H1 (cell line): ENCODE measurements around the gene AHRR. TPM values are rescaled to one million over a fixed set of nuclear protein-coding genes. Genes with fewer than 3 reads are reported as not detected.

Experiments used
- CTCF ChIA-PET: fragments of 300-600 bp; sonication (Branson Sonifier 250); formaldehyde crosslinking; loops from one replicate; lab custom pipeline; 2021; ENCODE audit not compliant: partially characterized antibody; lab: Charles Lee
- POLR2A ChIA-PET: fragments of 300-600 bp; sonication (Branson Sonifier 250); formaldehyde crosslinking; loops from one replicate; lab custom pipeline; 2021; ENCODE audit warnings: inconsistent platforms; ENCODE audit not compliant: partially characterized antibody; lab: Charles Lee
- DNase-seq, 2 experiments: peaks; one replicate each; pipeline versions ENCODE4 v3.0.0 to v3.0.0-alpha.2; 2010 to 2022; ENCODE audit warnings: low spot score in 2 of 2, low read depth in 1 of 2, mixed read lengths in 1 of 2
- FAIRE-seq: peaks from 2 replicates; lab custom pipeline; 2011; peaks lifted over from hg19 to GRCh38; lab: Jason Lieb, UNC
- H2AFZ ChIP-seq: 2 replicates; pipeline ENCODE4 v1.8.1; 2012; ENCODE audit warnings: low read length, inconsistent platforms
- H2AK5ac ChIP-seq: 2 replicates; pipeline ENCODE4 v1.6.1; 2013; ENCODE audit warnings: low read depth, low read length
- H2BK120ac ChIP-seq: replicated peaks from 2 replicates; pipeline ENCODE3; 2013; ENCODE audit warnings: low read depth, low read length, inconsistent platforms
- H2BK12ac ChIP-seq: 2 replicates; pipeline ENCODE4 v1.6.1; 2013; ENCODE audit warnings: low read depth, low read length
- H2BK15ac ChIP-seq: 2 replicates; pipeline ENCODE4 v1.6.1; 2013; ENCODE audit warnings: low read length
- H2BK20ac ChIP-seq: 2 replicates; pipeline ENCODE4 v1.6.1; 2013; ENCODE audit warnings: low read length
- H2BK5ac ChIP-seq: 2 replicates; pipeline ENCODE4 v1.6.1; 2013; ENCODE audit warnings: low read depth, low read length
- H3K14ac ChIP-seq: 2 replicates; pipeline ENCODE4 v1.6.1; 2013; ENCODE audit warnings: inconsistent platforms; ENCODE audit not compliant: insufficient read length
- H3K18ac ChIP-seq: 2 replicates; pipeline ENCODE4 v1.6.1; 2013; ENCODE audit warnings: low read length; ENCODE audit errors: extremely low read depth
- H3K23ac ChIP-seq: 2 replicates; pipeline ENCODE4 v1.6.1; 2013; ENCODE audit warnings: inconsistent platforms; ENCODE audit not compliant: insufficient read length
- H3K23me2 ChIP-seq: 2 replicates; pipeline ENCODE4 v1.6.1; 2013; ENCODE audit warnings: low read depth, low read length
- H3K27ac ChIP-seq: 2 replicates; pipeline ENCODE4 v1.6.1; 2011; ENCODE audit warnings: low read depth, low read length, inconsistent platforms
- H3K27me3 ChIP-seq, 4 experiments: replicated peaks in 1 of 4; 1 replicate in 1 of 4; 2 replicates in 3 of 4; pipeline versions ENCODE4 v1.6.1 to v1.8.1; 2011 to 2013; ENCODE audit warnings: low read length in 3 of 4, mild to moderate bottlenecking in 3 of 4, inconsistent platforms in 2 of 4, mixed read lengths in 2 of 4, moderate library complexity in 1 of 4; ENCODE audit not compliant: control insufficient read depth in 3 of 4, insufficient read depth in 3 of 4; ENCODE audit errors: extremely low read depth in 1 of 4
- H3K36me3 ChIP-seq, 4 experiments: 2 replicates each; pipeline versions ENCODE4 v1.6.1 to v1.8.1; 2011 to 2013; ENCODE audit warnings: mild to moderate bottlenecking in 4 of 4, low read length in 3 of 4, moderate library complexity in 2 of 4, control low read depth in 1 of 4, inconsistent platforms in 1 of 4; ENCODE audit not compliant: insufficient read depth in 4 of 4, control insufficient read depth in 2 of 4
- H3K4ac ChIP-seq: replicated peaks from 2 replicates; pipeline ENCODE3; 2013; ENCODE audit warnings: low read length, low read depth, mixed read lengths, inconsistent platforms; ENCODE audit not compliant: insufficient read length
- H3K4me1 ChIP-seq, 4 experiments: replicated peaks in 1 of 4; 1 replicate in 1 of 4; 2 replicates in 3 of 4; pipeline versions ENCODE4 v1.6.1 to v1.8.1; 2011 to 2013; ENCODE audit warnings: low read length in 3 of 4, inconsistent platforms in 2 of 4, mixed read lengths in 1 of 4; ENCODE audit not compliant: insufficient read depth in 4 of 4, control insufficient read depth in 3 of 4
- H3K4me2 ChIP-seq, 2 experiments: 2 replicates each; pipeline versions ENCODE4 v1.6.1 to v1.8.1; 2011 to 2013; ENCODE audit warnings: low read depth in 2 of 2, low read length in 2 of 2, control low read depth in 1 of 2, inconsistent platforms in 1 of 2, mild to moderate bottlenecking in 1 of 2; ENCODE audit not compliant: insufficient read depth in 1 of 2
- H3K4me3 ChIP-seq, 4 experiments: fragments of 200-600, 300-600 bp in 1 of 4; sonication (generic), shearing (Covaris generic), sonication (Bioruptor Twin) in 1 of 4; 2 replicates each; pipeline versions ENCODE4 v1.5.1 to v1.8.1; 2011 to 2016; ENCODE audit warnings: low read length in 4 of 4, low read depth in 3 of 4, control low read depth in 2 of 4, inconsistent platforms in 2 of 4, mild to moderate bottlenecking in 2 of 4, mixed read lengths in 1 of 4, moderate library complexity in 1 of 4; ENCODE audit not compliant: insufficient read depth in 2 of 4; ENCODE audit errors: extremely low read depth in 1 of 4
- H3K56ac ChIP-seq: replicated peaks from 2 replicates; pipeline ENCODE3; 2013; ENCODE audit warnings: low read depth, mild to moderate bottlenecking, mixed read lengths, low read length, inconsistent platforms; ENCODE audit not compliant: insufficient read length
- H3K79me1 ChIP-seq: 2 replicates; pipeline ENCODE4 v1.6.1; 2013; ENCODE audit warnings: low read depth, low read length, control low read depth
- H3K79me2 ChIP-seq, 2 experiments: 2 replicates each; pipeline versions ENCODE4 v1.6.1 to v1.8.1; 2012 to 2013; ENCODE audit warnings: low read length in 2 of 2, mild to moderate bottlenecking in 2 of 2, inconsistent platforms in 1 of 2; ENCODE audit not compliant: insufficient read depth in 2 of 2, control insufficient read depth in 1 of 2
- H3K9ac ChIP-seq, 4 experiments: replicated peaks in 1 of 4; 1 replicate in 1 of 4; 2 replicates in 3 of 4; pipeline versions ENCODE4 v1.6.1 to v1.8.1; 2011 to 2013; ENCODE audit warnings: low read depth in 3 of 4, low read length in 3 of 4, control low read depth in 2 of 4, mild to moderate bottlenecking in 2 of 4, moderate library complexity in 2 of 4, inconsistent platforms in 1 of 4; ENCODE audit errors: extremely low read depth in 1 of 4
- H3K9me3 ChIP-seq, 2 experiments: 2 replicates each; pipeline versions ENCODE4 v1.6.1 to v1.8.1; 2012 to 2013; ENCODE audit warnings: mild to moderate bottlenecking in 2 of 2, moderate library complexity in 2 of 2, control low read depth in 1 of 2, inconsistent platforms in 1 of 2, low read depth in 1 of 2, low read length in 1 of 2, mixed read lengths in 1 of 2; ENCODE audit not compliant: insufficient read depth in 2 of 2
- H4K20me1 ChIP-seq, 2 experiments: replicated peaks in 1 of 2; 2 replicates each; pipeline versions ENCODE3 to v1.8.1; 2011 to 2013; ENCODE audit warnings: inconsistent platforms in 2 of 2, low read length in 2 of 2, mild to moderate bottlenecking in 1 of 2; ENCODE audit not compliant: insufficient read depth in 2 of 2, control insufficient read depth in 1 of 2
- H4K5ac ChIP-seq: 2 replicates; pipeline ENCODE4 v1.6.1; 2013; ENCODE audit warnings: low read length, low read depth, mixed read lengths, inconsistent platforms; ENCODE audit not compliant: insufficient read length
- H4K8ac ChIP-seq: 2 replicates; pipeline ENCODE4 v1.8.0; 2013; ENCODE audit warnings: mild to moderate bottlenecking, moderate library complexity, low read length, inconsistent platforms; ENCODE audit not compliant: insufficient read depth; ENCODE audit errors: extremely low read depth
- H4K91ac ChIP-seq: replicated peaks from 2 replicates; pipeline ENCODE3; 2013; ENCODE audit warnings: low read length, mixed read lengths, inconsistent platforms; ENCODE audit not compliant: insufficient read length
- CTCF ChIP-seq, 3 experiments: IDR thresholded peaks; 1 replicate in 2 of 3; 2 replicates in 1 of 3; pipeline versions ENCODE4 v1.5.1 to v1.6.1; 2011; ENCODE audit warnings: low read length in 3 of 3, mild to moderate bottlenecking in 3 of 3, inconsistent platforms in 2 of 3, low read depth in 1 of 3, moderate library complexity in 1 of 3; ENCODE audit not compliant: insufficient read depth in 1 of 3; ENCODE audit errors: control extremely low read depth in 1 of 3
- FOSL1 ChIP-seq: IDR thresholded peaks from 2 replicates; pipeline ENCODE4 v1.6.1; 2011; ENCODE audit warnings: mild to moderate bottlenecking, low read depth, low read length, moderate library complexity; ENCODE audit not compliant: insufficient read depth
- WGBS, 2 experiments: shearing (Covaris generic) in 1 of 2; methylation state at CpG; one replicate each; pipeline versions ENCODE4 v1.1.6 to v1.1.7; 2013 to 2015; ENCODE audit warnings: low lambda C conversion rate in 2 of 2, mixed read lengths in 2 of 2, inconsistent platforms in 1 of 2, low coverage in 1 of 2, missing lambda C conversion rate in 1 of 2; ENCODE audit not compliant: insufficient replicate concordance in 2 of 2, insufficient coverage in 1 of 2, insufficient read length in 1 of 2; ENCODE audit errors: extremely low coverage in 1 of 2, missing lambda C conversion rate in 1 of 2; 5-methylcytosine and 5-hydroxymethylcytosine counted together
- polyA plus RNA-seq, 7 experiments: library from polyadenylated mRNA; depleted of rRNA in 3 of 7; stranded (reverse) in 5 of 7; unstranded in 2 of 7; fragments of >200 nt in 5 of 7; fragments of 200-250 nt in 2 of 7; gene quantifications; 1 replicate in 5 of 7; 2 replicates in 1 of 7; 4 replicates in 1 of 7; pipeline versions ENCODE4 v1.2.1 to v1.2.3, GENCODE V29; 2011 to 2013; ENCODE audit warnings: missing spikeins in 2 of 7, mixed read lengths in 2 of 7
- total RNA-seq: library from RNA; stranded (reverse); fragmentation: NEBNext Ultra II Directional; extraction: Animal tissue kit (Norgen Biotek cat#: 25700); gene quantifications from 2 replicates; pipeline ENCODE4 v1.2.1, GENCODE V29; 2021

AHRR gene
- total and polyA plus RNA-seq, 2 of the 8 experiments (the other 6 are each of a cell fraction or from before 2014, with no cell fraction given) = 0.41 to 0.80 TPM

- H2AFZ ChIP-seq = no peak overlapping the region
- H3K27ac ChIP-seq = no peak overlapping the region
Measured at GRCh38 chr5:318341-318897, 3.1 kb upstream of the AHRR start.

More at GRCh38 chr5:318341-318897, 3.1 kb upstream of the AHRR start:
- no peak overlapping the region for H4K8ac ChIP-seq
- H3K4me1 ChIP-seq = peaks cover 0 to 19% (median 1%) of the 10 kb centered on the region in 4 experiments; a peak in 5 of 7 replicates
- no peak overlapping the region for H3K9ac ChIP-seq
- H3K56ac ChIP-seq = no peak overlapping the region
- no peak overlapping the region; a peak in 1 of 4 replicates for H3K4me2 ChIP-seq
- no peak overlapping the region for H2BK12ac ChIP-seq
- H3K23ac ChIP-seq = no peak overlapping the region
- TF ChIP-seq FOSL1 (no peak), CTCF (IDR thresholded peaks at IDR 0.05; ENCODE audit: control extremely low read depth in 1 of 3, insufficient read depth in 1 of 3, low read depth in 1 of 3, low read length in 3 of 3) (peak in 1 of 3 experiments; percentile 8; a peak in 2 of 4 replicates)
- TF ChIP-seq, all 59 proteins: peak for 1
- CTCF ChIA-PET = interaction anchor here (0.8 to 2.1 kb wide), 9 partner anchors 19 to 124 kb away, joined by 3 to 9 read pairs (median 3); no protein-coding TSS in a partner anchor
- Histone ChIP-seq H3K9me3 (no peaks in the 10 kb centered on the region), H4K5ac (no peak overlapping the region), H3K36me3 (peaks cover 0 to 5% (median 3%) of the 10 kb centered on the region in 4 experiments; a peak in 2 of 8 replicates), H3K79me2 (no peaks in the 10 kb centered on the region), H3K27me3 (peaks cover 38 to 50% (median 46%) of the 10 kb centered on the region in 4 experiments), H3K4ac (no peak overlapping the region), H3K4me3 (no peak overlapping the region), H2BK15ac (no peak overlapping the region), H2BK5ac (no peak overlapping the region), H3K23me2 (peaks cover 17% of the 10 kb centered on the region; the same call in 1 of the 2 replicates), H3K14ac (no peak overlapping the region), H2BK20ac (no peak overlapping the region), H4K91ac (no peak overlapping the region), H4K20me1 (peaks cover 0 to 3% of the 10 kb centered on the region in 2 experiments), H3K79me1 (no peaks in the 10 kb centered on the region), H2AK5ac (no peak overlapping the region), H2BK120ac (no peak overlapping the region), H3K18ac (peak overlapping the region; percentile 32)
- no peak for DNase-seq
- POLR2A ChIA-PET = interaction anchor here (1.0 to 1.3 kb wide), 2 partner anchors 80 to 113 kb away, joined by 3 read pairs; no protein-coding TSS in a partner anchor
- no peak for FAIRE-seq
- 77% methylated on average over 14 of the region's 15 CpGs; no CpG with 5 or more reads in 1 of the 2 experiments for WGBS, 2 experiments
